Large intestine (tissue), 3 donors: Measurements from ENCODE around the gene GHRH. TPM values are rescaled to one million over a fixed set of nuclear protein-coding genes. Genes with fewer than 3 reads are reported as not detected.

Experiments used
- DNase-seq, 2 donors: peaks; one replicate each; pipeline versions ENCODE4 v3.0.0 to v3.0.0-alpha.2; 2013
- H3K27ac ChIP-seq: one replicate; pipeline ENCODE4 v1.5.1; 2013; ENCODE audit warnings: low read length
- H3K27me3 ChIP-seq: 2 replicates; pipeline ENCODE4 v1.6.1; 2013; ENCODE audit warnings: low read length; ENCODE audit not compliant: control insufficient read depth, insufficient read depth
- H3K36me3 ChIP-seq: 2 replicates; pipeline ENCODE4 v1.6.1; 2013; ENCODE audit warnings: low read length; ENCODE audit not compliant: control insufficient read depth, insufficient read depth
- H3K4me1 ChIP-seq: one replicate; pipeline ENCODE4 v1.6.1; 2013; ENCODE audit warnings: low read length; ENCODE audit not compliant: control insufficient read depth, insufficient read depth
- H3K4me3 ChIP-seq: one replicate; pipeline ENCODE4 v1.5.1; 2013; ENCODE audit warnings: low read length
- H3K9me3 ChIP-seq: one replicate; pipeline ENCODE4 v1.6.1; 2013; ENCODE audit warnings: mild to moderate bottlenecking, low read depth, low read length, moderate library complexity; ENCODE audit not compliant: control insufficient read depth
- WGBS: methylation state at CpG from one replicate; pipeline ENCODE4 v1.1.5; 2013; ENCODE audit warnings: low lambda C conversion rate; ENCODE audit not compliant: insufficient coverage; 5-methylcytosine and 5-hydroxymethylcytosine counted together
- polyA plus RNA-seq: library from polyadenylated mRNA; unstranded; fragments of 120-200 nt; gene quantifications from one replicate; pipeline ENCODE4 v1.2.1, GENCODE V29; 2013

Gene GHRH
- polyA plus RNA-seq, 1 donor, result 0.79 TPM

- no peaks in the 10 kb centered on the region for H3K27me3 ChIP-seq
- H3K4me3 ChIP-seq, result no peak overlapping the region
- H3K27ac ChIP-seq, result no peak overlapping the region
- WGBS, result no CpG with 5 or more reads among the region's 8 CpGs
- no peaks in the 10 kb centered on the region for H3K4me1 ChIP-seq
- no peaks in the 10 kb centered on the region for H3K36me3 ChIP-seq
- H3K9me3 ChIP-seq, result no peaks in the 10 kb centered on the region
- DNase-seq, result no peak
Observed at GRCh38 chr20:37262505-37262904, 891 bp upstream of the GHRH start.

GRCh38 chr20:37260923-37261322 is 691 bp downstream of the GHRH start:
- WGBS, result no CpG with 5 or more reads among the region's 4 CpGs
- DNase-seq, result no peak

GRCh38 chr20:37259865-37260264 is 1.7 kb downstream of the GHRH start:
- DNase-seq, result peak in 1 of 2 donors; percentile 30
- Histone ChIP-seq H3K9me3 (no peaks in the 10 kb centered on the region), H3K4me3 (no peak overlapping the region), H3K4me1 (no peaks in the 10 kb centered on the region), H3K36me3 (no peaks in the 10 kb centered on the region), H3K27me3 (no peaks in the 10 kb centered on the region), H3K27ac (no peak overlapping the region)
- WGBS, result no CpG with 5 or more reads among the region's 3 CpGs

More at GRCh38 chr20:37260923-37261322, 691 bp downstream of the GHRH start:
- no peaks in the 10 kb centered on the region for H3K27me3 ChIP-seq
- no peak overlapping the region for H3K27ac ChIP-seq
- H3K36me3 ChIP-seq, result no peaks in the 10 kb centered on the region
- H3K9me3 ChIP-seq, result no peaks in the 10 kb centered on the region
- no peaks in the 10 kb centered on the region for H3K4me1 ChIP-seq
- H3K4me3 ChIP-seq, result no peak overlapping the region

- WGBS, result no CpG with 5 or more reads among the region's 11 CpGs
- H3K4me1 ChIP-seq, result no peaks in the 10 kb centered on the region
- H3K36me3 ChIP-seq, result no peaks in the 10 kb centered on the region
- no peaks in the 10 kb centered on the region for H3K27me3 ChIP-seq
- no peak overlapping the region for H3K27ac ChIP-seq
- no peaks in the 10 kb centered on the region for H3K9me3 ChIP-seq
- no peak overlapping the region for H3K4me3 ChIP-seq
- no peak for DNase-seq
Observed at GRCh38 chr20:37259031-37259430, 2.6 kb downstream of the GHRH start.

DNA sequence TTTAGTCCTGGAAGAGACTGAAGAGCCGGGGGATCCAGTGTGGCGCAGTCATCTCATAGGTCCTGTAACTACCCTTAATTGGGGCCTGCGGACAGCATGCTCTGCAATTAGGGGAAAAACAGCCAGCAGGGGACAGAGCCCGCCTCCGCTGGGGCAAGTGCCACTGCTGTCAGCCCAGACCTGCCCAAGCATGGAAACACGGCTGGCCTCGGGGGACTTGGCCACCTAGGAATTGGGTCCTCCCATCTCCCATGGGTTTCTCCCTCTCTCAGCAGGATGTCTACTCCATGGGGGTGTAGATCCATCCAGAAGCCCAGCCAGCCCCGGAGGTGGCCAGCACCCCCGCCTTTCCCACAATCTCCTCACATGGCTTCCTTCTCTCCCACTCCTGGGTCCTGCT is 3.6 kb downstream of the GHRH start:
- no peak for DNase-seq
- Histone ChIP-seq H3K4me1 (no peaks in the 10 kb centered on the region), H3K27me3 (no peaks in the 10 kb centered on the region), H3K27ac (no peak overlapping the region), H3K9me3 (no peaks in the 10 kb centered on the region), H3K4me3 (no peak overlapping the region), H3K36me3 (no peaks in the 10 kb centered on the region)
- WGBS, result no CpG with 5 or more reads among the region's 9 CpGs

GRCh38 chr20:37257530-37257929 is 4.1 kb downstream of the GHRH start:
- Histone ChIP-seq H3K36me3 (no peaks in the 10 kb centered on the region), H3K4me1 (no peaks in the 10 kb centered on the region), H3K4me3 (no peak overlapping the region), H3K27ac (no peak overlapping the region), H3K27me3 (no peaks in the 10 kb centered on the region), H3K9me3 (no peaks in the 10 kb centered on the region)
- DNase-seq, result no peak
- WGBS, result no CpG with 5 or more reads among the region's 2 CpGs

- H3K4me1 ChIP-seq, result no peaks in the 10 kb centered on the region
- H3K4me3 ChIP-seq, result no peak overlapping the region
- H3K27ac ChIP-seq, result no peak overlapping the region
- no peaks in the 10 kb centered on the region for H3K27me3 ChIP-seq
- H3K9me3 ChIP-seq, result no peaks in the 10 kb centered on the region
- no CpG with 5 or more reads among the region's 11 CpGs for WGBS
- DNase-seq, result no peak
- no peaks in the 10 kb centered on the region for H3K36me3 ChIP-seq
Observed at GRCh38 chr20:37256286-37256685, 5.3 kb downstream of the GHRH start.

GRCh38 chr20:37254114-37254878 is 7.3 kb downstream of the GHRH start:
- WGBS, result 92% methylated on average over 2 of the region's 7 CpGs
- no peak for DNase-seq
- no peaks in the 10 kb centered on the region for H3K36me3 ChIP-seq
- H3K4me1 ChIP-seq, result no peaks in the 10 kb centered on the region
- no peaks in the 10 kb centered on the region for H3K27me3 ChIP-seq
- H3K9me3 ChIP-seq, result no peaks in the 10 kb centered on the region
- no peak overlapping the region for H3K27ac ChIP-seq
- H3K4me3 ChIP-seq, result no peak overlapping the region

GRCh38 chr20:37253087-37253486 is 8.5 kb downstream of the GHRH start:
- no peaks in the 10 kb centered on the region for H3K27me3 ChIP-seq
- H3K9me3 ChIP-seq, result no peaks in the 10 kb centered on the region
- 100% methylated on average over 1 of the region's 12 CpGs for WGBS
- no peaks in the 10 kb centered on the region for H3K4me1 ChIP-seq
- no peaks in the 10 kb centered on the region for H3K36me3 ChIP-seq
- no peak overlapping the region for H3K27ac ChIP-seq
- H3K4me3 ChIP-seq, result no peak overlapping the region
- no peak for DNase-seq

- DNase-seq, result no peak
- no peaks in the 10 kb centered on the region for H3K27me3 ChIP-seq
- H3K9me3 ChIP-seq, result no peaks in the 10 kb centered on the region
- H3K27ac ChIP-seq, result no peak overlapping the region
- no peaks in the 10 kb centered on the region for H3K4me1 ChIP-seq
- 60% methylated on average over 1 of the region's 15 CpGs for WGBS
- H3K36me3 ChIP-seq, result no peaks in the 10 kb centered on the region
- no peak overlapping the region for H3K4me3 ChIP-seq
Observed at GRCh38 chr20:37251825-37252477, 9.7 kb downstream of the GHRH start.

GRCh38 chr20:37249304-37249703 is 12.3 kb downstream of the GHRH start:
- no peak for DNase-seq
- H3K9me3 ChIP-seq, result no peaks in the 10 kb centered on the region
- no peaks in the 10 kb centered on the region for H3K4me1 ChIP-seq
- no peak overlapping the region for H3K4me3 ChIP-seq
- no peak overlapping the region for H3K27ac ChIP-seq
- no CpG with 5 or more reads among the region's 2 CpGs for WGBS
- no peaks in the 10 kb centered on the region for H3K27me3 ChIP-seq
- H3K36me3 ChIP-seq, result peaks cover 3% of the 10 kb centered on the region
